Peyer's patch (tissue), 4 donors: ENCODE measurements around the gene TSGA10. TPM values are rescaled to one million over a fixed set of nuclear protein-coding genes. Genes with fewer than 3 reads are reported as not detected.

Experiments used
- DNase-seq, 3 donors: peaks; one replicate each; pipeline ENCODE4 v3.0.0-alpha.2; 2017 to 2019
- H3K27ac ChIP-seq, 4 donors: fragments of 200-600 bp; sonication (generic); one replicate each; pipeline ENCODE4 v1.5.1; 2016 to 2019
- H3K27me3 ChIP-seq, 2 donors: fragments of 200-600 bp; sonication (generic); one replicate each; pipeline ENCODE4 v1.5.1; 2019
- H3K36me3 ChIP-seq, 3 donors: fragments of 200-600 bp; sonication (generic); one replicate each; pipeline ENCODE4 v1.5.1; 2016 to 2019
- H3K4me1 ChIP-seq, 4 donors: fragments of 200-600 bp; sonication (generic); one replicate each; pipeline ENCODE4 v1.5.1; 2016 to 2019
- H3K4me3 ChIP-seq, 4 donors: fragments of 200-600 bp; sonication (generic); 1 replicate in 3 of 4; 2 replicates in 1 of 4; pipeline ENCODE4 v1.5.1; 2016 to 2019; ENCODE audit warnings: mild to moderate bottlenecking in 1 of 4
- H3K9me3 ChIP-seq, 4 donors: fragments of 200-600 bp; sonication (generic); one replicate each; pipeline ENCODE4 v1.5.1; 2016 to 2019; ENCODE audit warnings: mild to moderate bottlenecking in 1 of 4
- POLR2A ChIP-seq, 2 donors: fragments of 450-650 bp; IDR thresholded peaks; one replicate each; pipeline ENCODE4 v1.5.1; 2017; ENCODE audit warnings: antibody characterized with exemption in 2 of 2, mild to moderate bottlenecking in 2 of 2, moderate library complexity in 2 of 2
- total RNA-seq, 4 donors: library from RNA; depleted of rRNA; stranded (reverse); fragments of >200 nt; gene quantifications; one replicate each; pipeline ENCODE4 v1.1.0, GENCODE V29; 2016
- TF ChIP-seq, protein P1 (sequence below), 6 experiments: fragments of 450-650 bp in 4 of 6; fragments of 200-600 bp in 2 of 6; sonication (generic) in 1 of 6; IDR thresholded peaks; one replicate each; pipeline ENCODE4 v1.5.1; 2017 to 2019; ENCODE audit warnings: antibody characterized with exemption in 6 of 6, mild to moderate bottlenecking in 3 of 6, moderate library complexity in 1 of 6

TSGA10 gene
- total RNA-seq, 4 donors from 2014 or later: 6.7 to 21.5 (median 11.0) TPM

DNA sequence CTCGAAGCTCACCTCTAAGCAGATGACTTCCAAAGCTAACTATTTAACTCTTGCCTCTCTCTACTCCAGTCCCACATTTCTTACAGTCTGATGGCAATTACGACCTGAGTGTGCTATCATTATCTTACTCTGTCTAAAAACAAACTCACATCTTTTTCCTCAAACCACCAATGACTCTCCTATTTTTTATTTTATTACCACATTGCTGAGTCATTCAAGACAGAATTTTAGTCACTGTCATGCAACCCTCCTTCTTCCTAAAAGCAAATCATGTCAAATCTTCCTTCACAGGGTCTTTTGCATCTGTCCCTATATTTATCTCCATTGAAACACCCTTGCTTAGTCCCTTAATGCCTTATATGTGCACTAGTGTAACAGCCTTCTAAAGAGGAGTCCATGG is 47.8 kb downstream of the TSGA10 start:
- H3K27ac ChIP-seq: no peak overlapping the region
- no peaks in the 10 kb centered on the region for H3K27me3 ChIP-seq
- TF ChIP-seq POLR2A (IDR thresholded peaks at IDR 0.05): no peak
- TF ChIP-seq, protein P1, sequence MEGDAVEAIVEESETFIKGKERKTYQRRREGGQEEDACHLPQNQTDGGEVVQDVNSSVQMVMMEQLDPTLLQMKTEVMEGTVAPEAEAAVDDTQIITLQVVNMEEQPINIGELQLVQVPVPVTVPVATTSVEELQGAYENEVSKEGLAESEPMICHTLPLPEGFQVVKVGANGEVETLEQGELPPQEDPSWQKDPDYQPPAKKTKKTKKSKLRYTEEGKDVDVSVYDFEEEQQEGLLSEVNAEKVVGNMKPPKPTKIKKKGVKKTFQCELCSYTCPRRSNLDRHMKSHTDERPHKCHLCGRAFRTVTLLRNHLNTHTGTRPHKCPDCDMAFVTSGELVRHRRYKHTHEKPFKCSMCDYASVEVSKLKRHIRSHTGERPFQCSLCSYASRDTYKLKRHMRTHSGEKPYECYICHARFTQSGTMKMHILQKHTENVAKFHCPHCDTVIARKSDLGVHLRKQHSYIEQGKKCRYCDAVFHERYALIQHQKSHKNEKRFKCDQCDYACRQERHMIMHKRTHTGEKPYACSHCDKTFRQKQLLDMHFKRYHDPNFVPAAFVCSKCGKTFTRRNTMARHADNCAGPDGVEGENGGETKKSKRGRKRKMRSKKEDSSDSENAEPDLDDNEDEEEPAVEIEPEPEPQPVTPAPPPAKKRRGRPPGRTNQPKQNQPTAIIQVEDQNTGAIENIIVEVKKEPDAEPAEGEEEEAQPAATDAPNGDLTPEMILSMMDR (IDR thresholded peaks at IDR 0.05): no peak
- H3K4me1 ChIP-seq: no peaks in the 10 kb centered on the region
- H3K36me3 ChIP-seq: no peaks in the 10 kb centered on the region
- DNase-seq: no peak
- no peaks in the 10 kb centered on the region for H3K9me3 ChIP-seq
- H3K4me3 ChIP-seq: no peak overlapping the region

DNA sequence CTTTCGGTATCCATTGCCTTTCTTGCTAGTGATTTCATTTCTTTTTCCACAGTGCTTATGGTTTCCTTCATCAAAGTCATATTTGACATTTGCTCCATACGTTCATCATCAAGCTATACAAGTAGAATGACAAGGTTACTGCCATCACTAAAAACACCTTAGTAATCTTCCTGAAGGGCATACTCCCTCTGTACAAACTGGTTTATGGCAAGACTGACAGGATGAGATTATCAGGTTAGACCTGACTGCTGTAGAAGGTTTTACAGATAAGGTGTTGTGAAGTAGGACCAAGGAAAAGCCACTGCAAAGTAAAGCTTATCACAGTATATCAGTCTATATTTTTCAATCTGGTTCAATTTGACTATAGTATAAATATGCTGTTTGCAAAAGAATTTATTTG is 50.7 kb downstream of the TSGA10 start:
- Histone ChIP-seq H3K4me1 (no peaks in the 10 kb centered on the region), H3K4me3 (no peak overlapping the region), H3K27ac (no peak overlapping the region), H3K9me3 (no peaks in the 10 kb centered on the region), H3K27me3 (no peaks in the 10 kb centered on the region), H3K36me3 (no peaks in the 10 kb centered on the region)
- no peak for DNase-seq
- TF ChIP-seq, protein P1 (IDR thresholded peaks at IDR 0.05): no peak
- TF ChIP-seq POLR2A (IDR thresholded peaks at IDR 0.05): no peak

DNA sequence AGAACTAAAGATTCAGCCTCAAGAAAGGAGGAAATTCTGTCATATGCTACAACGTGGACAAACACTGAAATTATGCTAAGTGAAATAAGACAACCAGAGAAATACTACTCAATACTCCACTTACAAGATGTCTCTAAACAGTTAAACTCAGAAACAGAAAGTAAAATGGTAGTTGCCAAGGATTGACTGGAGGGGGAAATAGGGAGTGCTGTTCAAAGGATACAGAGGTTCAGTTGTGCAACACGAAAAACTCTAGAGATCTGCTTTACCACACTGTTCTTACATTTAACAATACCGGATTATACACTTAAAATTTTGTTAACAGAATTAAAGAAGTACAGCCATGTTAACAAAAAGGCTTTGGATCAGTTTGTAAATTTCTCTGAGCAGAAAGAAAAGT is 53.0 kb downstream of the TSGA10 start:
- no peaks in the 10 kb centered on the region for H3K27me3 ChIP-seq
- no peaks in the 10 kb centered on the region for H3K36me3 ChIP-seq
- no peak overlapping the region for H3K4me3 ChIP-seq
- no peak overlapping the region for H3K27ac ChIP-seq
- DNase-seq: no peak
- no peaks in the 10 kb centered on the region for H3K9me3 ChIP-seq
- TF ChIP-seq POLR2A (IDR thresholded peaks at IDR 0.05): no peak
- TF ChIP-seq, protein P1 (IDR thresholded peaks at IDR 0.05): no peak
- H3K4me1 ChIP-seq: no peaks in the 10 kb centered on the region

DNA sequence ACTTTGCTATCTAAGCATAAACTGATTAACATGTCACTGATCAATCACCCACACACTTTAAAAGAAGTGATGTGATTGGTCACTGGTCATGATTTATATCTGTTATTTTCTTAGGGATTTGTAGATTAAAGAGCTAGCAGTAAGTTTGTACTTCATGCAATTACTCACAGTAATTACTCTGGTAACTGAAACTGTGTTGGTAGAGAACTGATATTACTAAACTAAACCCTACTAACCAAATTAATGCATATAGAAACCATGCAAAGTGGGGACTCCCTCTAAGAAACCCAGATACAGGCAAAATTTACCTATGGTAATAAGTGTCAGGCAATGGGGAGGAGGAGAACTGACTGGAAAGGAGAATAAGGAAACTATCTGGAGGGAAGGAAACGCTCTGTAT is 58.0 kb downstream of the TSGA10 start:
- TF ChIP-seq, protein P1 (IDR thresholded peaks at IDR 0.05): no peak
- TF ChIP-seq POLR2A (IDR thresholded peaks at IDR 0.05): no peak
- Histone ChIP-seq H3K36me3 (no peaks in the 10 kb centered on the region), H3K27me3 (no peaks in the 10 kb centered on the region), H3K27ac (no peak overlapping the region), H3K9me3 (no peaks in the 10 kb centered on the region), H3K4me3 (no peak overlapping the region), H3K4me1 (no peaks in the 10 kb centered on the region)
- DNase-seq: no peak

DNA sequence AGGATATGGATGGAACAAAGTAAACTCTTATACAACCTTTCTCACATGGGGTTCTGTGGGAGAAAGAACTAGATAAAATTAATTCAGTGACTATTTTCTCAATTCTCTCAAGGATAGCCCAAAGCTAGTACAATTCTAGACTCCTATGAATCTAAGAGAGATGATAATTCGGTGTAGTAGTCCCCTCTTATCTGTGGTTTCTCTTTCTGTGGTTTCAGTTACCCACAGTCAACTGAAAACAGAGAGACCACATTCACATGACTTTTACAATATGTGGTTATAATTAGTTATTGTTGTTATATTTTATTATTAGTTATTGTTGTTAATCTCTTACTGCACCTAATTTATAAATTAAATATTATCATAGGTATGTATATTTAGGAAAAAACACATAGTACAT is 66.7 kb downstream of the TSGA10 start:
- no peaks in the 10 kb centered on the region for H3K4me1 ChIP-seq
- no peaks in the 10 kb centered on the region for H3K36me3 ChIP-seq
- DNase-seq: no peak
- H3K27me3 ChIP-seq: no peaks in the 10 kb centered on the region
- H3K27ac ChIP-seq: no peak overlapping the region
- no peaks in the 10 kb centered on the region for H3K9me3 ChIP-seq
- TF ChIP-seq POLR2A (IDR thresholded peaks at IDR 0.05): no peak
- TF ChIP-seq, protein P1 (IDR thresholded peaks at IDR 0.05): no peak
- no peak overlapping the region for H3K4me3 ChIP-seq

DNA sequence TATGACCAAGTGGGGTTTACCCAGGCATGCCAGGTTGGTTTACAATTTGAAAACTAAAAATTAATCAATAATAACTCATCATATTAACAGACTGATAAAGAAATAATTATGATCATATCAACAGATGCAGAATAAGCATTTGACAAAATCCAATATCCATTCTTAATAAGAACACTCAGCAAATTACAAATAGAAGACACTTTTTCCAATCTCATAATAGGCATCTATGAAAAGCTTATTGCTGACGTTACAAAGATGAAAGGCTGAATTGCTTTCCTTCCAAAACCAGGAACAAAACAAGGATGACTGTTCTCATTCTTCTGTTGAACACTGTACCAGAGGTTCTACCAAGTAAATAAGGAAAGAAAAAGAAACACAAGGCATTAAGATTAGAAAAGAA is 68.4 kb downstream of the TSGA10 start:
- no peaks in the 10 kb centered on the region for H3K4me1 ChIP-seq
- no peaks in the 10 kb centered on the region for H3K27me3 ChIP-seq
- no peak overlapping the region for H3K4me3 ChIP-seq
- H3K9me3 ChIP-seq: no peaks in the 10 kb centered on the region
- no peak for TF ChIP-seq POLR2A (IDR thresholded peaks at IDR 0.05)
- TF ChIP-seq, protein P1 (IDR thresholded peaks at IDR 0.05): no peak
- no peak overlapping the region for H3K27ac ChIP-seq
- no peaks in the 10 kb centered on the region for H3K36me3 ChIP-seq
- DNase-seq: no peak
